Cerebellar cortex (tissue), 1 donor: ENCODE results near the gene TMC8.
"Not testable (repeated sequence)": the region's sequence is repeated elsewhere in the genome, so short reads cannot be mapped to it uniquely, and the experiment has no call there.

Experiments
- DNase-seq: peaks from one replicate; pipeline ENCODE4 v3.0.0-alpha.2; 2015; ENCODE audit warnings: low spot score

The TMC8 gene

DNA sequence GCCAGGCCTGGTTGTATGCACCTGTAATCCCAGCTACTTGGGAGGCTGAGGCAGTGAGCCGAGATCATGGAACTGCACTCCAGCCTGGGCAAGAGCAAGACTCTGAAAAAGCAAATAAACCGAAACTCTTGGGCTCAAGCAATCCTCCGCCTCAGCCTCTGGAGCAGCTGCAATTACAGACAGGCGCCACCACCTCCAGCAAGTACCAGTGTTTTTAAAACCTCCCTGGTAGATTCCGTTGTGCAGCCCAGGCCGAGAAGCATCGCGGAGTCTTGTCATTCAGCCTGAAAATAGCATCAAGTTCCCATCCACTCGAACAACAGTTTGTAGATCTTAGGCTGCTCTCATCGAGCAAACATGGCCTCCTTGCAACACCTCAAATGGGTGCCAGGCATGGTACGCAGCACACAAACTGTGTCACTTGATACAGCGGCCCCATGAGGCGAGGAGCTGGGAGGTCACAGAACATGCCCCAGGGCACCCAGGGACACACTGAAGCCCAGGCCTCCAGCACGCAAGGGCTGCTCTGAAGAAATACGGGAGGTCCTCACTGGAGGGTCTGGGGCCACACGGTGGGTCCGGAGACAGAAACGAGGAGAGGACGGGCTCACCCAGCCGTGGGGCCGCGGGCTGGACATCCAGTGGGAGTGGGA is 20.1 kb upstream of the TMC8 start:
- DNase-seq: no peak

- no peak for DNase-seq
These were observed 19.4 kb upstream of the TMC8 start for GRCh38 chr17:78111016-78111726.

DNA sequence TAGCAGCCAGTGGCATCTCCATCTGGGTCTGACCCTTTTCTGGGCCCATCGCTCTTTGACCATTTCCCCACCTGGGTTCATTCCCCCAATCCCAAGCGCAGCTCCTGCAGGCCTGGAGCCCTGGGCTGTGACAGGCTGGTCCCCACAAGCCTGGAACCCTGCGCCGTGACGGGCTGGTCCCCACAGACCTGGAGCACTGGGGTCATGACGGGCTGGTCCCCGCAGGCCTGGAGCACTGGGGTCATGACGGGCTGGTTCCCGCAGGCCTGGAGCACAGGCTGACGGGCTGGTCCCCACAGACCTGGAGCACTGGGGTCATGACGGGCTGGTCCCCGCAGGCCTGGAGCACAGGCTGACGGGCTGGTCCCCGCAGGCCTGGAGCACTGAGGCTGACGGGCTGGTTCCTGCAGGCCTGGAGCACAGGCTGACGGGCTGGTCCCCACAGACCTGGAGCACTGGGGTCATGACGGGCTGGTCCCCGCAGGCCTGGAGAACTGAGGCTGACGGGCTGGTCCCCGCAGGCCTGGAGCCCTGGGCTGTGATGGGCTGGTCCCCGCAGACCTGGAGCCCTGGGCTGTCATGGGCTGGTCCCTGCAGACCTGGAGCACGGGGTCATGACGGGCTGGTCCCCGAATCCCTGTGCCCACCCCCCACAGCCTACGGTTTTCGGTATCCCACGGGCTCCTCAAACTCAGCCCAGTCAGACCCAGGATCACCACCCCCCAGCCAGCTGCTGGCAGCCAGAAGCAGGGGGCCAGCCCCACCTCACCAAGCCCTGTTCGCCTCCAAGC is 18.6 kb upstream of the TMC8 start:
- DNase-seq: no peak

GRCh38 chr17:78112518-78113471 is 17.8 kb upstream of the TMC8 start:
- DNase-seq: peak; percentile 69

GRCh38 chr17:78113804-78114785 is 16.5 kb upstream of the TMC8 start:
- DNase-seq: no peak

GRCh38 chr17:78114831-78115723 is 15.5 kb upstream of the TMC8 start:
- DNase-seq: no peak

DNA sequence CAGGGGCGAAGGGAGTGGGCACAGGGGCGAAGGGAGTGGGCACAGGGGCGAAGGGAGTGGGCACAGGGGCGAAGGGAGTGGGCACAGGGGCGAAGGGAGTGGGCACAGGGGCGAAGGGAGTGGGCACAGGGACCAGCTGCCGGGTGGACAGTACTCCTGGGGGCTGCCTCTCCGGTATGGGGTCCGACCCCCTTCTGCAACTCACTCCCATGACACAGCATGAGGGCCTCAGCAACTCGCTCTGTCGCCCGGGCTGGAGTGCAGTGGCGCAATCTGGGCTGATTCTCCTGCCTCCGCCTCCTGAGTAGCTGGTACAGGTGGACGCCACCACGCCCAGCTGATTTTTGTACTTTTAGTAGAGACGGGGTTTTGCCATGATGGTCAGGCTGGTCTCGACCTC is 14.8 kb upstream of the TMC8 start:
- not testable (repeated sequence) for DNase-seq

DNA sequence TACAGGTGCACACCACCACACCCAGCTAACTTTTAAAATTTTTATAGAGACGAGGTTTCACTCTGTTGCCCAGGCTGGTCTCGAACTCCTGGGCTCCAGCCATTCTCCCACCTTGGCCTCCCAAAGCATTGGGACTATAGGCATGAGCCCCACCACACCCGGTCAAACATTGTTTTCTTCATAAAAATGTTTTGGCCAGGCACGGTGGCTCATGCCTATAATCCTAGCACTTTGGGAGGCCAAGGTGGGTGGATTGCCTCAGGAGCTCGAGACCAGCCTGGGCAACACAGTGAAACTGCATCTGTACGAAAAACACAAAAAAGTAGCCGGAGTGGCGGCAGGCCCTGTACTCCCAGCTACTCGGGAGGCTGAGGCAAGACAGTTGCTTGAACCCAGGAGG is 14.2 kb upstream of the TMC8 start:
- DNase-seq: no peak

GRCh38 chr17:78117027-78117981 is 13.3 kb upstream of the TMC8 start:
- no peak for DNase-seq

DNA sequence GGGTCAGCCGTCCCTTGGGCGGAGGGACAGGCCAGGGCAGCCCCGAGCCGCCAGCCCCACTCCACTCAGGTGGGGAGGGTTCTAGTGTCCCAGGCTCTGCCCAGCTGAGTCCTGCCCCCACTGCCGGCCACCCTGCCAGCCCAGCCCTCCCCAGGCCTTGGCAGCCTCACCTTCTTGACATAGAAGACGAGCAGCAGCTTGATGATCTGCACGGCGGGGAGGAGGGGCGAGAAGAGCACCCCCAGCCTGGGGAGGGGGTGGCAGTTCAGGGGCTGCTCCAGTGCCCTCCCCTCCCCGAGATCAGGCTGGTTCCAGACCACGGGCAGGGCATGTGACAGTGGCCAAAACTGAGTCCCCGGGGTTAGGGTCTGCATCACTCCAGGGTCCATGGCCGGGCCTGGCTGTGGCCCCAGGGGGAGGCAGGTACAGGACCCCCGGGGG is 11.8 kb upstream of the TMC8 start:
- DNase-seq: no peak

DNA sequence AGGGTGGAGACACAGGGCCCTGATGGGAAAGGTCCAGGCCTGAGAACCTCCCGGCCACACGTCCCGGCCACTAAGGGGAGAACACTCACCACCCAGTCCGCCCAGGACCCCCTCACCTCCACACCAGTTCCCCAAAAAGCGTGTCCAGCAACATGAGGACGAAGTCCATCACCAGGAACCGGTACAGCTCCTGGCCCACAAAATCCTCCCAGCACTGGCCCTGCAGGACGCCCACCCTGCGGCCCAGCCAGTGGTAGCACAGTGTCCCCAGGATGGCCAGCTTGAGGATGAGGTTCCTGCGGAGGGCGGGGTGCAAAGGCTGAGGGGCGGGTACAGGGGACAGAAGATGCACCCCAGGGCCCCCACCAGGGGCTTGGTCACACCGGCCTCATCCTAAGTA is 10.0 kb upstream of the TMC8 start:
- DNase-seq: no peak

GRCh38 chr17:78120971-78121800 is 9.4 kb upstream of the TMC8 start:
- DNase-seq: no peak

DNA sequence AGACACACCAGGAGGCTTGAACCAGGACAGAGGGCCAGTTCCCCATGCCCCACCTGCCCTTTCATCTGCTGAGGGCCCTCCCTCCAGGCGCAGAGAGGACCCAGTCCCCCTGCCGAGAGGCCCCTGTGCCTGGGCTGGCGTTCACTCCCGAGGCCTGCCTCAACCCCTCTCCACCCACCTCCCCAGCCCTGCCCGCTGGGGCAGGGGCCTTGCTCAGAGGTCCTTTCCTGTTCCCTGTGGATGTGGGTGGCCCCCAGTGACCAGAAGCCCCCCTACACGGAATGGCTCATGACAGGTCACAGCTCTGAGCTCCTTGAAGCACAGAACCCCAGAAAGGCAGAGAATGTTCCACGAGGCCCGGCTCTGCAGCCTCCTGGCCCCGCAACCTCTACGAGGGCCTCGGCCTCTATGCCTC is 8.8 kb upstream of the TMC8 start:
- DNase-seq: no peak

GRCh38 chr17:78122216-78122930 is 8.2 kb upstream of the TMC8 start:
- DNase-seq: no peak

DNA sequence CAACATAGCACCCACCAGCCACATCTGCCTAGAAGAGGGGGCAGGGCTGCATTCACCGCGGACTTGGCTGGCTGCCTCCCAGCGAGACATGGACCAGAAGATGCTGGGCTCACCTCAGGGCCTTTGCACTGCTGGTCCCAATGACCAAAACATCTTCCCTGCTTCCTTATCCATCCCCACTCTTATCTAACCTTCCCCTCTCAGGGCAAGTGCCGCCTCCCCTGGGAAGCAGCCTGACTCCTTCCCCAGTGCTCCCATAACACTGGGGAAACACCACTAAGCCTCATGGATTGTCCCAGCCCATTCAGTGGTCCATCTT is 7.7 kb upstream of the TMC8 start:
- no peak for DNase-seq

DNA sequence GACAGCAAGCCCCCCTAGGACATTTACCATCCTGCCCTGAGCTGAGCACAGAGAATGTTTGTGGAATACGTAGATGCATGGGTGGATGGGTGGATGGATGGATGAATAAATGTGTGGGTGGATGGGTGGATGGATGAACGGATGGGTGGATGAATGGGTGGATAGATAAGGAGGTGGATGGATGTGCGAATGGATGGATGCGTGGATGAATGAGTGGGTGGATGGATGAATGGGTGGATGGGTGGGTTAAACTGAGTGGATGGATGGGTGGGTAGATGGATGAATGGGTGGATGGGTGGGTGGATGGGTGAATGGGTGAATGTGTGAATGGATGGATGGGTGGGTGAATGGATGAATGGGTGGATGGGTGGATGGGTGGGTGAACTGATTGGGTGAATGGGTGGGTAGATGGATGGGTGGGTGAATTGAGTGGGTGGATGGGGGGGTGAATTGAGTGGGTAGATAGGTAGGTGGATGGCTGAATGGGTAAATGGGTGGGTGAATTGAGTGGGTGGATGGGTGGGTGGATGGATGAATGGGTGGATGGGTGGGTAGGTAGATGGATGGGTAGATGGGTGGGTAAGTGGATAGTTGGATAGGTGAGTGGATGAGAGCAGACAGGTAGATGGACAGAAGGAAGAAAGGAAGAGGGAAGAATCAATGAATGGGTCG is 7.2 kb upstream of the TMC8 start:
- DNase-seq: no peak
